ENCODE results near the gene KAT7.
"Not testable (repeated sequence)": the region's sequence is repeated elsewhere in the genome, so short reads cannot be mapped to it uniquely, and the experiment has no call there.

GRCh38 chr17:49758464-49759010 lies 29.9 kb upstream of the KAT7 start:
- TF ChIP-seq CTCF (IDR thresholded peaks at IDR 0.05); MAX (IDR thresholded peaks at IDR 0.05; ENCODE audit: low read depth); POLR2AphosphoS5 (IDR thresholded peaks at IDR 0.05; ENCODE audit: low read depth, low read length); FOXM1 (IDR thresholded peaks at IDR 0.05; ENCODE audit: low read depth); MEF2A (IDR thresholded peaks at IDR 0.05; ENCODE audit: borderline replicate concordance, low read depth); FOXJ3 (CRISPR knock-in tag; IDR thresholded peaks at IDR 0.05); IRF3 (IDR thresholded peaks at IDR 0.05; ENCODE audit: low read depth, low read length); ZBTB33 (IDR thresholded peaks at IDR 0.05; ENCODE audit: borderline replicate concordance, low read depth); NFIC (IDR thresholded peaks at IDR 0.05; ENCODE audit: borderline replicate concordance): not testable (repeated sequence)

All from SK-N-SH (cell line).